ENCODE results near the gene STXBP4. TPM values are rescaled to one million over a fixed set of nuclear protein-coding genes. Genes with fewer than 3 reads are reported as not detected.

The STXBP4 gene
- total and polyA plus RNA-seq, 7 donors: 0.53 to 4.1 (median 2.3) TPM

DNA sequence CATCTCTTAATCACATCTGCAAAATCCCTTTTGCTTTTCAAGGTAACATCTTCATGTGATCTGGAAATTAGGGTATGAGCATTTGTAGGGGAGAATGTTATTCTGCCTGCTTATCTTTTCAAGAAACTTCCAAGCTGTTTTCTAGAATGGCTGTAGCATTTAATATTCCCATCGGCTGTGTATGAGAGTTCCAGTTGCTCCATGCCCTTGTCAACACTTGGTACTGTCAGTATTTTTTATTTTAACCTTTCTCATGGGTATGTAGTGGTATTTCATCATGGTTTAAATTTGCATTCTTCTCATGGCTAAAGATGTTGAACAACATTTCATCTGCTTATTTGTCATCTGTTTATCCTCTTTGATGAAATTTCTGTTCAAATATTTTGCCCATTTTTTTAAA is 205.6 kb downstream of the STXBP4 start:
- ATAC-seq: no peak
- intact Hi-C loops (cut with DNase I): no loop called here
- Histone ChIP-seq H3K4me1 (no peaks in the 10 kb centered on the region), H3K27ac (no peak overlapping the region), H3K4me3 (no peak overlapping the region), H3K36me3 (ENCODE audit: insufficient read depth in 1 of 2, low read depth in 1 of 2) (no peaks in the 10 kb centered on the region), H3K27me3 (ENCODE audit: insufficient read depth in 3 of 3, low read length in 2 of 3) (no peaks in the 10 kb centered on the region), H3K9me3 (no peaks in the 10 kb centered on the region)
- DNase-seq: no peak
- TF ChIP-seq, protein P1, sequence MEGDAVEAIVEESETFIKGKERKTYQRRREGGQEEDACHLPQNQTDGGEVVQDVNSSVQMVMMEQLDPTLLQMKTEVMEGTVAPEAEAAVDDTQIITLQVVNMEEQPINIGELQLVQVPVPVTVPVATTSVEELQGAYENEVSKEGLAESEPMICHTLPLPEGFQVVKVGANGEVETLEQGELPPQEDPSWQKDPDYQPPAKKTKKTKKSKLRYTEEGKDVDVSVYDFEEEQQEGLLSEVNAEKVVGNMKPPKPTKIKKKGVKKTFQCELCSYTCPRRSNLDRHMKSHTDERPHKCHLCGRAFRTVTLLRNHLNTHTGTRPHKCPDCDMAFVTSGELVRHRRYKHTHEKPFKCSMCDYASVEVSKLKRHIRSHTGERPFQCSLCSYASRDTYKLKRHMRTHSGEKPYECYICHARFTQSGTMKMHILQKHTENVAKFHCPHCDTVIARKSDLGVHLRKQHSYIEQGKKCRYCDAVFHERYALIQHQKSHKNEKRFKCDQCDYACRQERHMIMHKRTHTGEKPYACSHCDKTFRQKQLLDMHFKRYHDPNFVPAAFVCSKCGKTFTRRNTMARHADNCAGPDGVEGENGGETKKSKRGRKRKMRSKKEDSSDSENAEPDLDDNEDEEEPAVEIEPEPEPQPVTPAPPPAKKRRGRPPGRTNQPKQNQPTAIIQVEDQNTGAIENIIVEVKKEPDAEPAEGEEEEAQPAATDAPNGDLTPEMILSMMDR (IDR thresholded peaks at IDR 0.05): no peak
- WGBS, 3 donors: 89 to 97% (median 92%) methylated on average over 1 of the region's 1 CpG

DNA sequence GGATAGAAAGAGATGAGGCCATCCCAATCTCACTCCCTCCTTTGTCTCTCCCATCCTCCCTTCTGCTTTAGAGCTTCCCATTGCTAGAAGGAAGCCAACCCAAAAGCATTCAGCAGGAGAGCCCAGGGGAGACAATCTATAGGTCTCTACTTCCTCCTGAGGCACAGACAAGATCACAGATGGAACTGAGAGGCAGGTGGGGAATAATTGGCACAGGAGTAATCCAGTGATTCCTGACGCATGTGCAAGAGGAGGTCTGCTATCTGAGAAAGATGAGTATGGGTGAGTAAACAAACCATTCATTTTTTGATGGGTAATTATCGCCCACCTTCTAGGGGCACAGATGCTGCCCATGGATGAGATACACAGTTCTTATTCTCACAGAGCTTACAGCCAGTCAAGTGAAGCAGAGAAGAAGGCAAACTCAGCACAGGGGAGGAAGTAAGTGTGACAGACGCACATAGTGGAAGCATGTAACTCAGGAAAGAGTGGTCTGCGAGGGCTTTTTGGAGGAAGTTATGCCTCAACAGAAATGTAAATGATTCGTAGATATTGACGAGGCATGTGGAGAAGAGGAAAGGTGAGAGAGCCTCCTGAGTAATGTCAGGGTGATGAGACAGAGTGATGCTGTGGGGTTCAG is 207.3 kb downstream of the STXBP4 start:
- intact Hi-C loops (cut with DNase I): no loop called here
- Histone ChIP-seq H3K9me3 (no peaks in the 10 kb centered on the region), H3K27ac (no peak overlapping the region), H3K27me3 (ENCODE audit: insufficient read depth in 3 of 3, low read length in 2 of 3) (no peaks in the 10 kb centered on the region), H3K4me3 (no peak overlapping the region), H3K36me3 (ENCODE audit: insufficient read depth in 1 of 2, low read depth in 1 of 2) (no peaks in the 10 kb centered on the region), H3K4me1 (no peaks in the 10 kb centered on the region)
- TF ChIP-seq, protein P1 (IDR thresholded peaks at IDR 0.05): no peak
- ATAC-seq (no peak), DNase-seq (no peak)
- WGBS, 3 donors: 86 to 89% (median 88%) methylated on average over 6 of the region's 6 CpGs

DNA sequence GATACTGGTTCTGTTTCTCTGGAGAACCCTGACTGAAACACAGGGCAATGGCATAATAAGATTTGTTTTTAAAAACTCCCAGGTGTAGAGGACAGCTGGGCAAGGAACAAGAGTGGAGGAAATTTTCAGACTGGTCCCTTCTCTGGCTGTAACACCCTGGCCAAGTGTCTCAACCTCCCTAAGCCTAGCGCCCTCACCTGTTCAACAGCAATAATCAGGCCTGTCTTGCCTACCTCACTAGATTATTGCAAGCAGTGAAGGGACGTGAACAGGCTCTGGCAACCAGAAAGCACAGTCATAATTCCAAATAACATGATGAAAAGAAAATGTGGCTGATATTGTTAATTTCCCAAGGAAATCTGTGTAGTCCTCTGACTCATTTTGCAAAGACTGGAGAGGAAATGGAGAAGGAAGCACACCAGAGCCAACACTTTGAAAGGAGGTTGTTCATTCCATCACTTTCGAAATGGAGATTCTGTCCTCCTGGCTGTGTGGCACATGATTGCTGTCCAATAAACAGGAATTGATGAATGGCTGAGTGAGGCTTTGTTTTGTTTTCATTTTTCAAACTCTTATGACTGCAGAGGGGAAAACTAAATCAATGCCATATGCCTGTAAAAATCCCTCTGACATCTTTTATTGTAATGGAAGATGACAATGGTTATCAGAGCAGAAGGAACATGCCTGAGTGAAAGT is 208.7 kb downstream of the STXBP4 start:
- H3K4me3 ChIP-seq: no peak overlapping the region
- H3K36me3 ChIP-seq (ENCODE audit: insufficient read depth in 1 of 2, low read depth in 1 of 2): no peaks in the 10 kb centered on the region
- intact Hi-C loops (cut with DNase I): no loop called here
- H3K4me1 ChIP-seq: no peaks in the 10 kb centered on the region
- no peak for ATAC-seq
- TF ChIP-seq, protein P1 (IDR thresholded peaks at IDR 0.05): no peak
- H3K27me3 ChIP-seq (ENCODE audit: insufficient read depth in 3 of 3, low read length in 2 of 3): no peaks in the 10 kb centered on the region
- WGBS, 3 donors: 52 to 58% (median 57%) methylated on average over 3 of the region's 3 CpGs
- no peak overlapping the region for H3K27ac ChIP-seq
- H3K9me3 ChIP-seq: no peaks in the 10 kb centered on the region
- no peak for DNase-seq

DNA sequence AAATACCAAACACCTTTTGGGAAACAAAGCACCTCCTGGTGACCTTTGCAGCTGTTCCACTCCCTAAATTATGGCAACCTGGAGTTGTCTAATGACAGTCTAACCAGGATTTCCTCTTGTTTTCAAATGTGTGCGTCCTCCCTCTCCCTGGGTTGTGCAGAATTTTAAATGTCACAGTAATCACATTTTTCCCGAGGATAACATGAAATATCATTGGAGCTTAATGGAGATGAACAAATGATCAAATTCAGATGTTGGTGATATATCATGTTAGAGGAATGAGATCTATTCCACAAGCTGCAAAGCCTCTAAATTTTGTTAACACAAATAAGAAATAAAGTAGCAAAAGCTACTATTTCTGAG is 209.3 kb downstream of the STXBP4 start:
- H3K27me3 ChIP-seq (ENCODE audit: insufficient read depth in 3 of 3, low read length in 2 of 3): no peaks in the 10 kb centered on the region
- ATAC-seq: no peak
- whole genome bisulfite sequencing, 3 donors: 47 to 74% (median 63%) methylated on average over 2 of the region's 2 CpGs

More for the DNA sequence above, 209.3 kb downstream of the STXBP4 start:
- TF ChIP-seq, protein P1 (IDR thresholded peaks at IDR 0.05): no peak
- H3K27ac ChIP-seq: no peak overlapping the region
- no peak overlapping the region for H3K4me3 ChIP-seq
- no peak for DNase-seq
- no peaks in the 10 kb centered on the region for H3K4me1 ChIP-seq
- H3K36me3 ChIP-seq (ENCODE audit: insufficient read depth in 1 of 2, low read depth in 1 of 2): no peaks in the 10 kb centered on the region
- H3K9me3 ChIP-seq: no peaks in the 10 kb centered on the region
- intact Hi-C loops (cut with DNase I): no loop called here
